ENCODE results near the gene NR1D1.
"Not testable (repeated sequence)": the region's sequence is repeated elsewhere in the genome, so short reads cannot be mapped to it uniquely, and the experiment has no call there.

The NR1D1 gene

DNA sequence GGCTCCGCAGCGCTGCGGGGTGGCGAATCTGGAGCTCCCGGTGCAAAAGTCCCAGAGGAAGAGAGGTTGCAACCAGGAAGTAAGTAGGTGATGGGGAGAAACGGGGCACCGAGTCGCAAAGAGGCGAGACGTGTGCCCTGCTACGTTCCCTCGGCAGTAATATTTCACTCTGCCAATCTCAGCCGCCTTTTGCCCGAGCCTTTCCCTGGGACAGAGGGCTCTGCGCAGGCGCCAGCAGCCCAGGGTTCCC lies at the start of gene NR1D1:
NR1D1 (minus strand) TSS at position 171 of the 250 bp plus-strand sequence. CDS start 495 bp downstream, outside the sequence.
- no peak for DNase-seq
- no peak for TF ChIP-seq GATA1 (IDR thresholded peaks at IDR 0.05; ENCODE audit: low read depth, low read length)
- TF ChIP-seq POLR2A (IDR thresholded peaks at IDR 0.05; ENCODE audit: low read length): no peak

GRCh38 chr17:40148527-40148926 lies 48.1 kb upstream of the NR1D1 start:
- TF ChIP-seq GATA1 (IDR thresholded peaks at IDR 0.05; ENCODE audit: low read depth, low read length): no peak
- no peak for TF ChIP-seq POLR2A (IDR thresholded peaks at IDR 0.05; ENCODE audit: low read length)
- DNase-seq: no peak

DNA sequence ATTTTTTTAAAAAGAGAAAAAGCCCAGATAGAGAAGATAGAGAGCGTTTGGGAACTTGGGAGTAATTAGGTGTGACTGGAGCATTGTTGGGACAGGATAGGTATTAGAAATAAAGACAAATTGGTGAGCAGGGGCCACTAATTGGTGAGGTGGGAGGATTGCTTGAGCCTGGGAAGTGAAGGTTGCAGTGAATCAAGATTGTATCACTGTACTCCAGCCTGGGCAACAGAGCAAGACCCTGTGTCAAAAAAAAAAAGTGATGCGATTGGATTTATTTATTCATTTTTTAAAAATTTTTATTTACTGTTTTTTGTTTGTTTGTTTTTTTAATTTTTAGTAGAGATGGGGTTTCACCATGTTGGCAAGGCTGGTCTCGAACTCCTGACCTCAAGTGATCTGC lies 45.1 kb upstream of the NR1D1 start:
- DNase-seq: no peak
- TF ChIP-seq POLR2A (IDR thresholded peaks at IDR 0.05; ENCODE audit: low read length): no peak
- no peak for TF ChIP-seq GATA1 (IDR thresholded peaks at IDR 0.05; ENCODE audit: low read depth, low read length)

DNA sequence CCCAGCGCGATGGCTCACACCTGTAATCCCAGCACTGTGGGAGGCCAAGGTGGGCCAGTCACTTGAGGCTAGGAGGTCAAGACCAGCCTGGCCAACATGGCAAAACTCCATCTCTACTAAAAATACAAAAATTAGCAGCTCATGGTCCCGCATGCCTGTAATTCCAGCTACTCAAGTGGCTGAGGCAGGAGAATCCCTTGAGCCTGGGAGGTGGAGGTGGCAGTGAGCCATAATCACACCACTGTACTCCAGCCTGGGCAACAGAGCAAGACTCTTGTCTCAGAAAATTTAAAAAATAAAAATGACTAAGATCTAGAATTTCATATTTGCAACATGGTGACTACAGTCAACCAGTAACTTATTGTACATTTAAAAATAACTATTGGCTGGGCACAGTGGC lies 42.8 kb upstream of the NR1D1 start:
- not testable (repeated sequence) for DNase-seq

- peak in 1 of 2 experiments; percentile 88 for DNase-seq
- TF ChIP-seq GATA1 (IDR thresholded peaks at IDR 0.05; ENCODE audit: low read depth, low read length) (no peak), POLR2A (IDR thresholded peaks at IDR 0.05; ENCODE audit: low read length) (no peak)
These were observed 39.2 kb upstream of the NR1D1 start for GRCh38 chr17:40139566-40140058.

DNA sequence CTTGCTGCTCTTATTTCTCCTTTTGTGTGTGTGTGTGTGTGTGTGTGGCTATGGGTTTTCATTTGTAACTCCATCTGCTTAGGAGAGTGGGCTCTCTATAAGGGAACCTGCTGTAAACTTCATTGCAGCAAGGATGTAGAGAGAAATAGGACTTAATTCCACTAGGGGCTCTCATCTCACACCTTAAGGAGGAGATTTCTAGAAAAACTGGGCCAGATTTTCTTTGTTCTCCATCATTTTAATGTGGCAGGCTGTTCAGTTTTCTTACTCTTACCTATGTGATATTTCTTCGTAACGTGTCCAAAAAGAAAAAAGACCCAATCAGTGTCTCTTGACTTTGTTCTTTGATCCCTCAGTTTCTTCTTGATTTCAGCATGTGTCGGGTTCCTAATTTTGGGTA lies 35.4 kb upstream of the NR1D1 start:
- TF ChIP-seq GATA1 (IDR thresholded peaks at IDR 0.05; ENCODE audit: low read depth, low read length) (no peak), POLR2A (IDR thresholded peaks at IDR 0.05; ENCODE audit: low read length) (no peak)
- DNase-seq: no peak

GRCh38 chr17:40134184-40134583 lies 33.8 kb upstream of the NR1D1 start:
- DNase-seq: no peak
- no peak for TF ChIP-seq POLR2A (IDR thresholded peaks at IDR 0.05; ENCODE audit: low read length)
- no peak for TF ChIP-seq GATA1 (IDR thresholded peaks at IDR 0.05; ENCODE audit: low read depth, low read length)

GRCh38 chr17:40130352-40131042 lies 30.1 kb upstream of the NR1D1 start:
- TF ChIP-seq POLR2A (IDR thresholded peaks at IDR 0.05; ENCODE audit: low read length): no peak
- no peak for TF ChIP-seq GATA1 (IDR thresholded peaks at IDR 0.05; ENCODE audit: low read depth, low read length)
- DNase-seq: no peak

DNA sequence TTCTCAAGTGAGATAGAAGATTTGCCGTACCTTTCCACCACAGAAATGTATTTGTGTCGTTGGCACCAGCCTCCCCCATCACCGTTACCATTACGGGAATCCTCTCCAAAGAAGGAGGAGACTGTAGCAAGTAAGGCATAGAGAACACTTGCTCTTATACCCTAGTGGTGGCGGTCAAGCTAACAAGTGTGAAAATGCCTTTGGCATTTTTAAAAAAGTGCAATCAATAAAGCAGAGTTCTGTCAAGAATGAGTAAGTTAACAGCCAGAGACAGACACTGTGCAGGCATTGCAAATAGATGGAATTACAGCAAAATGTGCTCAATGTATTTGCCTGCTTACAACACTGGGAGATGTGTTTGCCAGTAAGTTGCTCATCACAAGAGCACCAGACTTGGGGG lies 29.1 kb upstream of the NR1D1 start:
- no peak for TF ChIP-seq GATA1 (IDR thresholded peaks at IDR 0.05; ENCODE audit: low read depth, low read length)
- no peak for TF ChIP-seq POLR2A (IDR thresholded peaks at IDR 0.05; ENCODE audit: low read length)

DNA sequence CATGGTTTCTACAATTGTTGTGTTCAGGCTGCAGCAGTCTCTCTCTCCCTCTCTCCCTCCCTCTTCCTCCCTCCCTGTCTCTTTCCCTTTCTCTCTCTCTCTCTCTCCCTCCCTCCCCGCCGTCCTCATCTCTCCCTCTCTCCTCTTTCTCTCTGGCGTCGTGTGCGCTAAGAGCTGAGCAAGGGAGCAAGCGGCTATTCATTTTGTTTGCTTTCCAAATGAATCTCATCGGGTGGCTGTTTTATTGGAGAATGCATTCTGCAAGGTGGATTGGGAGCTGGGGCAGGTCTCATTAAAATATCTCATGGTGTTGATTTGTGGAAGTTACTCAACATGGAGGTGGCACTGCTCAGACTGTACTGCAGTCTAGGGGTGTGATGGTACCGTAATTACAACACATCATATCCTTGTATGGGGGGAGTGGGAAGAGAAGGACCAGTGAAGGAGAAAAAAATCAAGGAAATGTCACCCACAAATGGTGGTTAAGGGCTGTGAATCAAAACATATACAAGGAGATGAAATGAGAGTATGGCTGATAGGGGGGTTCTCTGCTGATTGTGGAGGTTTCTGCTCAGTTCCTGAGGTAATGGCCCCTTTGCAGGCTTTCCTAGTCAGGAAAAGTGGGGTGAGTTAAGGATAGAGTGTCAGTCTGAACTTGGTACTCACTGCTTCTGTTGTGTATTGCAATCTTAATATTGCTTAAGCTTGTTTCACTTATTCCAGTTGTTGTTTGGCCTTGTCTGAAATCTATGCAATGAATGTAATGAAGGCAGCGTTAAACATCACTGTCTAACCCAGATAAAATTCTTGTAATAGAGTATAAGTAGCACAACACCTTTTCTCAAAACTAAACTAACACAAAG lies 24.1 kb upstream of the NR1D1 start:
- peak; percentile 25 to 44 for DNase-seq
- TF ChIP-seq POLR2A (IDR thresholded peaks at IDR 0.05; ENCODE audit: low read length): no peak
- no peak for TF ChIP-seq GATA1 (IDR thresholded peaks at IDR 0.05; ENCODE audit: low read depth, low read length)

More for the DNA sequence above, 29.1 kb upstream of the NR1D1 start:
- peak in 1 of 2 experiments; percentile 6 for DNase-seq

DNA sequence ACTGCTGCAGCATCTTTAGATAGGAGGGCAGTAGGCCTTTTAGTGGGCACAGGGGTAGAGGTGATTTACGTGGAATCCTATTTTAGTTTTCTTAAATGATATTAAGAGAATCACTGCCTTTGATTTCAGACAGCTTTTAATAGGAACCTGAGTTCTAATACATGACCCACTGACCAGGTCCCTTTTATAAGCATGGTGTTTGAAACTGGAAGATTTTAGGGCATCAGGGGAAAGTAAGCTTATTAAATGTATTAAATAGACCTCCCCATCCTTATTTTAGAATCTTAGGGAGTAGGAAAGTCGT lies 23.4 kb upstream of the NR1D1 start:
- TF ChIP-seq POLR2A (IDR thresholded peaks at IDR 0.05; ENCODE audit: low read length): peak; percentile 17
- TF ChIP-seq GATA1 (IDR thresholded peaks at IDR 0.05; ENCODE audit: low read depth, low read length): no peak
- DNase-seq: no peak

GRCh38 chr17:40122999-40123810 lies 22.8 kb upstream of the NR1D1 start:
- TF ChIP-seq GATA1 (IDR thresholded peaks at IDR 0.05; ENCODE audit: low read depth, low read length) (no peak), POLR2A (IDR thresholded peaks at IDR 0.05; ENCODE audit: low read length) (no peak)
- DNase-seq: peak; percentile 63 to 69

- DNase-seq: peak; percentile 70 to 78
- TF ChIP-seq POLR2A (IDR thresholded peaks at IDR 0.05; ENCODE audit: low read length) (no peak), GATA1 (IDR thresholded peaks at IDR 0.05; ENCODE audit: low read depth, low read length) (no peak)
These were observed 22.0 kb upstream of the NR1D1 start for GRCh38 chr17:40122136-40122998.
